Progenitor cell of endocrine pancreas (in vitro differentiated cells): Measurements from ENCODE around the gene SH2B3. TPM values are rescaled to one million over a fixed set of nuclear protein-coding genes. Genes with fewer than 3 reads are reported as not detected.
"Not testable (repeated sequence)": the region's sequence is repeated elsewhere in the genome, so short reads cannot be mapped to it uniquely, and the experiment has no call there.

Experiments used
- DNase-seq: peaks from one replicate; pipeline ENCODE4 v3.0.0; 2021; ENCODE audit warnings: low spot score; ENCODE audit not compliant: unreplicated experiment
- H3K27ac Mint-ChIP-seq: 2 replicates; pipeline ENCODE4 v1.8.0; 2021; ENCODE audit warnings: mild to moderate bottlenecking, moderate library complexity, mixed read lengths
- H3K27me3 Mint-ChIP-seq: 2 replicates; pipeline ENCODE4 v1.8.0; 2021; ENCODE audit warnings: mixed read lengths
- H3K36me3 Mint-ChIP-seq: 2 replicates; pipeline ENCODE4 v1.8.0; 2022; ENCODE audit warnings: mixed read lengths; ENCODE audit not compliant: insufficient read depth
- H3K4me1 Mint-ChIP-seq: 2 replicates; pipeline ENCODE4 v1.8.0; 2021; ENCODE audit warnings: low read depth, mixed read lengths
- H3K4me3 Mint-ChIP-seq: 2 replicates; pipeline ENCODE4 v1.8.0; 2021; ENCODE audit warnings: low read depth, mild to moderate bottlenecking, moderate library complexity, mixed read lengths
- H3K9me3 Mint-ChIP-seq: 2 replicates; pipeline ENCODE4 v1.8.0; 2021; ENCODE audit warnings: low read depth, mixed read lengths
- CTCF ChIP-seq: fragments of 200-600 bp; sonication (generic); IDR thresholded peaks from one replicate; pipeline ENCODE4 v1.5.0; 2021; ENCODE audit warnings: antibody characterized with exemption, mild to moderate bottlenecking; ENCODE audit not compliant: unreplicated experiment
- total RNA-seq: library from RNA; stranded (reverse); gene quantifications from 2 replicates; pipeline ENCODE4 v1.2.1, GENCODE V29; 2021

The SH2B3 gene
- total RNA-seq, 1 donor from 2014 or later, result 0.72 TPM

- H3K4me3 Mint-ChIP-seq, result no peak overlapping the region
- no peaks in the 10 kb centered on the region for H3K9me3 Mint-ChIP-seq
- TF ChIP-seq CTCF, result peak; percentile 100
- peaks cover 14% of the 10 kb centered on the region for H3K27me3 Mint-ChIP-seq
- H3K4me1 Mint-ChIP-seq, result no peaks in the 10 kb centered on the region
- peak; percentile 80 for DNase-seq
- H3K36me3 Mint-ChIP-seq, result no peaks in the 10 kb centered on the region
- H3K27ac Mint-ChIP-seq, result no peak overlapping the region
These were observed 8.8 kb upstream of the SH2B3 start for GRCh38 chr12:111396726-111397445.

GRCh38 chr12:111398530-111398929 lies 7.2 kb upstream of the SH2B3 start:
- H3K27ac Mint-ChIP-seq, result peak overlapping the region; percentile 10
- H3K27me3 Mint-ChIP-seq, result peaks cover 23% of the 10 kb centered on the region
- no peaks in the 10 kb centered on the region for H3K9me3 Mint-ChIP-seq
- H3K36me3 Mint-ChIP-seq, result no peaks in the 10 kb centered on the region
- no peak overlapping the region for H3K4me3 Mint-ChIP-seq
- TF ChIP-seq CTCF, result no peak
- no peak for DNase-seq
- no peaks in the 10 kb centered on the region for H3K4me1 Mint-ChIP-seq

GRCh38 chr12:111399741-111400404 lies 5.8 kb upstream of the SH2B3 start:
- H3K9me3 Mint-ChIP-seq, H3K4me1 Mint-ChIP-seq, H3K4me3 Mint-ChIP-seq, H3K36me3 Mint-ChIP-seq, DNase-seq: not testable (repeated sequence)
- Mint-ChIP-seq H3K27me3 (peaks cover 36% of the 10 kb centered on the region), H3K27ac (peak overlapping the region; percentile 73)

GRCh38 chr12:111401167-111401605 lies 4.5 kb upstream of the SH2B3 start:
- TF ChIP-seq CTCF, result no peak

GRCh38 chr12:111402490-111402824 lies 3.3 kb upstream of the SH2B3 start:
- H3K4me1 Mint-ChIP-seq, H3K27ac Mint-ChIP-seq, H3K4me3 Mint-ChIP-seq, H3K9me3 Mint-ChIP-seq, H3K36me3 Mint-ChIP-seq, DNase-seq: not testable (repeated sequence)
- peaks cover 52% of the 10 kb centered on the region for H3K27me3 Mint-ChIP-seq

More at GRCh38 chr12:111401167-111401605, 4.5 kb upstream of the SH2B3 start:
- no peak for DNase-seq
- Mint-ChIP-seq H3K27me3 (peaks cover 41% of the 10 kb centered on the region), H3K27ac (no peak overlapping the region), H3K4me3 (no peak overlapping the region), H3K4me1 (no peaks in the 10 kb centered on the region), H3K9me3 (no peaks in the 10 kb centered on the region), H3K36me3 (no peaks in the 10 kb centered on the region)

- peak overlapping the region; percentile 4 for H3K27ac Mint-ChIP-seq
- H3K36me3 Mint-ChIP-seq, result no peaks in the 10 kb centered on the region
- no peak for DNase-seq
- peak overlapping the region; percentile 56 for H3K4me3 Mint-ChIP-seq
- no peaks in the 10 kb centered on the region for H3K9me3 Mint-ChIP-seq
- H3K27me3 Mint-ChIP-seq, result peaks cover 69% of the 10 kb centered on the region
- TF ChIP-seq CTCF, result no peak
- peaks cover 2% of the 10 kb centered on the region for H3K4me1 Mint-ChIP-seq
These were observed 1.2 kb upstream of the SH2B3 start for GRCh38 chr12:111404362-111405148.
